ENCODE data around the gene S100A7. TPM values are rescaled to one million over a fixed set of nuclear protein-coding genes. Genes with fewer than 3 reads are reported as not detected.
"Not testable (repeated sequence)": the region's sequence is repeated elsewhere in the genome, so short reads cannot be mapped to it uniquely, and the experiment has no call there.

The S100A7 gene
- total RNA-seq, 1 experiment from 2014 or later = not detected

- no peak for DNase-seq (ENCODE audit: low spot score)
These were observed 29.4 kb downstream of the S100A7 start for GRCh38 chr1:153431002-153431401.

- no peak for DNase-seq (ENCODE audit: low spot score)
These were observed 29.9 kb downstream of the S100A7 start for GRCh38 chr1:153430561-153430960.

- no peak for DNase-seq (ENCODE audit: low spot score)
These were observed 30.3 kb downstream of the S100A7 start for GRCh38 chr1:153430166-153430553.

GRCh38 chr1:153429266-153430165 lies 30.9 kb downstream of the S100A7 start:
- no peak for DNase-seq (ENCODE audit: low spot score)

DNA sequence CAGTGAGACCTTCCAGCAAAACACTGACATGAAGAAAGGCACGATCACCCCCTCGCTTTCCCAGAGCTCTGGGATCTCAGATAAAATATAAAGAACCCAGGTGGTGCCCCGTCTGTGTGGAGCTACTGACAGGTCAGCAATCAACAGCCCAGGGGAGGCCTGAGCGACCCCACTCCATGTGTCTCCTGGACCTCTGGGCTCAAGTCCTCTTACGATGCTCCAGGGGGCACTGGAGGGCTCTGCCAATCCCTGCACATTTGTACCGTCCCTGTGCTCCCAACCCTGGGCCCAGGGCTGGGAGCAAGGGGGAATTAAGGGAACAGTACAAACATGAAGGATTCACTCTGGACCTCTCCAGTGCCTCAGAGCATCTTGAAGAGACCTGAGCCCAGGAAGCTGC lies 31.7 kb downstream of the S100A7 start:
- DNase-seq (ENCODE audit: low spot score) = no peak

DNA sequence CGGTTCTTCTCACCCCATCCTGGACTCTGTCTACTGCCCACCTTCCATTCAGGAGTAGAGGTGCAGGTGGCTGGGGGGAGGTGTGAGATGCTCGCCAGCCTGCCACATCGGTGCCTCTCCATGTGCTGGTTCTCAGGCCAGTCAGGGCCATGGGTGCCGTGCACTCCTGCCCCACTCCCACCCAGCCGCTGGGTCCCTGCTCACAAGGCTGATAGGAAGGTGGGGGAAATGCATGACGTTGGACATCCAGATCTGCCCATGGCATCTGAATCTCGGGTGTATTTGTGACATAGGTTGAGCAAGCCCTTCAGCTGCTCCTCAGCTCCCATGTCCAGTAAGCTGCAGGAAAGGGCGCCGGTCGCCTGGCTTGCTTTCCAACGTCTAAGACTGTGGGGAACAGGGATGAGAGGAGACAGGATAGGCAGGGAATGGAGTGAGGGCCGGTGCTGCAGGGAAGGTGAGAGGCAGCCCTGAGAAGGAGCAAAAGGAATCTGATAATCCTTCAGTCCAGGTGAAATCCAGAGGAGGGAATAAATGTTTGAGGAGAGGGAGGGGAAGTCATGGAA lies 32.3 kb downstream of the S100A7 start:
- no peak for DNase-seq (ENCODE audit: low spot score)

GRCh38 chr1:153426809-153427208 lies 33.6 kb downstream of the S100A7 start:
- no peak for DNase-seq (ENCODE audit: low spot score)

GRCh38 chr1:153422450-153423068 lies 37.9 kb downstream of the S100A7 start:
- DNase-seq (ENCODE audit: low spot score) = peak; percentile 80

- DNase-seq (ENCODE audit: low spot score) = no peak
These were observed 40.1 kb downstream of the S100A7 start for GRCh38 chr1:153420306-153420705.

DNA sequence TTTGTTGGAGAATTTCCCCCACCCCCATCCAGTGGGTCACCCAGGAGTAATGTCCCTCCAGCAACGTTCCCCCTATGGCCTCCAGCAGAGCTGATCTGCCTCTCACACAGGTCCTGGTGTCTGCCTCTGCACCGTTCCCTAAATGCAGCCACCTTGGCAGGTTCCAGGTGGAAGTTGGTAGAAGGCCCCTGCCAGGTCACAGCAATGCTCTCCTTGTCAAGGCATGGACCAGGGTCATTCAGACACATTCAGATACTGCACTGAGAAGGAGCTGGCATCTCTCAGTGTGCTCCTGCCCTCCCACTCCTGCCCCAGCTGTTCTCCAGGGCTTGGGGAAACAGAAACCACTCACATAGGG lies 41.0 kb downstream of the S100A7 start:
- not testable (repeated sequence) for DNase-seq (ENCODE audit: low spot score)

GRCh38 chr1:153418758-153419435 lies 41.6 kb downstream of the S100A7 start:
- not testable (repeated sequence) for DNase-seq (ENCODE audit: low spot score)

- DNase-seq (ENCODE audit: low spot score) = no peak
These were observed 43.1 kb downstream of the S100A7 start for GRCh38 chr1:153417136-153417888.

- DNase-seq (ENCODE audit: low spot score) = no peak
These were observed 44.4 kb downstream of the S100A7 start, which contains the start of gene S100A7A for GRCh38 chr1:153415850-153416570. S100A7A (plus strand) TSS chr1:153416520; CDS start chr1:153418083, 1,563 bp downstream.

- DNase-seq (ENCODE audit: low spot score) = not testable (repeated sequence)
These were observed 46.5 kb downstream of the S100A7 start for GRCh38 chr1:153413961-153414360.

Other genes with a start within 250 kb of the S100A7 start
- not detected in 2 replicates for gene PRR9, start 243.1 kb downstream of the S100A7 start, total RNA-seq (2014; rRNA removed; shearing (Covaris generic))
- gene LORICRIN, start 201.0 kb downstream of the S100A7 start, total RNA-seq (2014; rRNA removed; shearing (Covaris generic)) = not detected in 2 replicates
- not detected in 2 replicates for gene PGLYRP3, start 147.7 kb downstream of the S100A7 start, total RNA-seq (2014; rRNA removed; shearing (Covaris generic))
- gene PGLYRP4, start 111.8 kb downstream of the S100A7 start, total RNA-seq (2014; rRNA removed; shearing (Covaris generic)) = not detected in 2 replicates
- gene S100A9, start 102.8 kb downstream of the S100A7 start, total RNA-seq (2014; rRNA removed; shearing (Covaris generic)) = not detected in 2 replicates
- not detected in 2 replicates for gene S100A12, start 85.0 kb downstream of the S100A7 start, total RNA-seq (2014; rRNA removed; shearing (Covaris generic))
- gene S100A8, start 69.6 kb downstream of the S100A7 start, total RNA-seq (2014; rRNA removed; shearing (Covaris generic)) = not detected in 2 replicates
- gene S100A7A, start 44.1 kb downstream of the S100A7 start, total RNA-seq (2014; rRNA removed; shearing (Covaris generic)) = not detected in 2 replicates
- gene S100A6, start 75.3 kb upstream of the S100A7 start, total RNA-seq (2014; rRNA removed; shearing (Covaris generic)) = 1,463 and 1,751 TPM in 2 replicates
- 1.1 and 6.1 TPM in 2 replicates for gene S100A5, start 80.3 kb upstream of the S100A7 start, total RNA-seq (2014; rRNA removed; shearing (Covaris generic))
- 3,194 and 3,572 TPM in 2 replicates for gene S100A4, start 85.2 kb upstream of the S100A7 start, total RNA-seq (2014; rRNA removed; shearing (Covaris generic))
- 90.9 and 103 TPM in 2 replicates for gene S100A3, start 88.6 kb upstream of the S100A7 start, total RNA-seq (2014; rRNA removed; shearing (Covaris generic))
- gene S100A2, start 105.2 kb upstream of the S100A7 start, total RNA-seq (2014; rRNA removed; shearing (Covaris generic)) = 41.3 and 63.0 TPM in 2 replicates
- 726 and 852 TPM in 2 replicates for gene S100A16, start 152.5 kb upstream of the S100A7 start, total RNA-seq (2014; rRNA removed; shearing (Covaris generic))
- gene S100A14, start 155.7 kb upstream of the S100A7 start, total RNA-seq (2014; rRNA removed; shearing (Covaris generic)) = 0.17 TPM in 1 of 2 replicates, not detected in the other
- gene S100A13, start 166.9 kb upstream of the S100A7 start, total RNA-seq (2014; rRNA removed; shearing (Covaris generic)) = 116 and 160 TPM in 2 replicates
- 0.46 and 2.8 TPM in 2 replicates for gene S100A1, start 167.8 kb upstream of the S100A7 start, total RNA-seq (2014; rRNA removed; shearing (Covaris generic))
- 49.0 and 60.8 TPM in 2 replicates for gene CHTOP, start 173.4 kb upstream of the S100A7 start, total RNA-seq (2014; rRNA removed; shearing (Covaris generic))
- 150 and 158 TPM in 2 replicates for gene SNAPIN, start 198.1 kb upstream of the S100A7 start, total RNA-seq (2014; rRNA removed; shearing (Covaris generic))
- gene ILF2, start 210.3 kb upstream of the S100A7 start, total RNA-seq (2014; rRNA removed; shearing (Covaris generic)) = 578 and 601 TPM in 2 replicates
- 0.16 and 1.4 TPM in 2 replicates for gene NPR1, start 218.0 kb upstream of the S100A7 start, total RNA-seq (2014; rRNA removed; shearing (Covaris generic))

Data from A172 (cell line).